OCI-LY3 (cell line): ENCODE data around the gene STARD13.

Experiments used
- H2AFZ ChIP-seq: fragments of 200-600, 300-600 bp; shearing (Covaris generic); 2 replicates; pipeline ENCODE4 v1.6.0; 2014; ENCODE audit warnings: antibody characterized with exemption, low read depth, low read length
- H3K27ac ChIP-seq: fragments of 200-600, 300-600 bp; sonication (generic); 2 replicates; pipeline ENCODE4 v1.5.1; 2014; ENCODE audit warnings: mild to moderate bottlenecking, low read length, moderate library complexity, mixed read lengths
- H3K27me3 ChIP-seq: fragments of 200-600, 300-600 bp; sonication (generic); 2 replicates; pipeline ENCODE4 v1.6.1; 2014; ENCODE audit warnings: low read depth, low read length, mixed read lengths
- H3K36me3 ChIP-seq: fragments of 200-600, 300-600 bp; sonication (generic); replicated peaks from 2 replicates; pipeline ENCODE3; 2014; ENCODE audit warnings: low read depth, low read length, mixed read lengths
- H3K4me1 ChIP-seq: fragments of 300-600, 200-600 bp; sonication (generic); 2 replicates; pipeline ENCODE4 v1.6.1; 2014; ENCODE audit warnings: low read length, mixed read lengths
- H3K4me2 ChIP-seq: fragments of 200-600, 300-600 bp; sonication (generic); 2 replicates; pipeline ENCODE4 v1.6.1; 2014; ENCODE audit warnings: low read length, mixed read lengths
- H3K4me3 ChIP-seq: fragments of 300-600, 200-600 bp; sonication (generic); 2 replicates; pipeline ENCODE4 v1.5.1; 2014; ENCODE audit warnings: antibody characterized with exemption, mild to moderate bottlenecking, low read length, moderate library complexity
- H3K79me2 ChIP-seq: fragments of 300-600, 200-600 bp; shearing (Covaris generic); 2 replicates; pipeline ENCODE4 v1.6.1; 2014; ENCODE audit warnings: mild to moderate bottlenecking, low read length, mixed read lengths
- H3K9ac ChIP-seq: fragments of 300-600, 200-600 bp; shearing (Covaris generic); 2 replicates; pipeline ENCODE4 v1.6.0; 2014; ENCODE audit warnings: mild to moderate bottlenecking, low read length, moderate library complexity
- H3K9me3 ChIP-seq: fragments of 200-600, 300-600 bp; shearing (Covaris generic); 2 replicates; pipeline ENCODE4 v1.6.1; 2014; ENCODE audit warnings: low read length, mixed read lengths; ENCODE audit not compliant: insufficient read depth
- H4K20me1 ChIP-seq: fragments of 200-600, 300-600 bp; sonication (generic); 2 replicates; pipeline ENCODE4 v1.6.1; 2016; ENCODE audit warnings: low read length, mixed read lengths; ENCODE audit not compliant: insufficient read depth
- CTCF ChIP-seq: fragments of 200-600, 300-600 bp; sonication (generic); IDR thresholded peaks from 2 replicates; pipeline ENCODE4 v1.5.1; 2014; ENCODE audit warnings: antibody characterized with exemption, low read length, low read depth
- EZH2phosphoT487 ChIP-seq: fragments of 200-600 bp; shearing (Covaris generic); IDR thresholded peaks from 2 replicates; pipeline ENCODE4 v1.6.1; 2018; ENCODE audit warnings: antibody characterized with exemption, mixed run types, low read depth

Gene STARD13

GRCh38 chr13:33285420-33286124 lies at the start of gene STARD13:
Gene STARD13 (minus strand): TSS chr13:33285755. CDS start chr13:33285638, 117 bp downstream.
- H3K9ac ChIP-seq: no peak within 1 kb of the TSS
- H3K4me1 ChIP-seq: no peaks in the 10 kb centered on the region
- H3K27ac ChIP-seq: no peak within 1 kb of the TSS
- no peak within 1 kb of the TSS for H2AFZ ChIP-seq
- H3K9me3 ChIP-seq: no peaks in the 10 kb centered on the region
- no peaks in the 10 kb centered on the region for H3K79me2 ChIP-seq
- no peak within 1 kb of the TSS for H3K4me2 ChIP-seq
- no peak within 1 kb of the TSS for H3K4me3 ChIP-seq
- H3K27me3 ChIP-seq: 0 out of 2 replicates have a peak, but pooled peaks cover 8% of the 10 kb centered on the region
- H3K36me3 ChIP-seq: no peaks in the 10 kb centered on the region
- H4K20me1 ChIP-seq: no peaks in the 10 kb centered on the region
- TF ChIP-seq CTCF (no peak), EZH2phosphoT487 (no peak)

- H4K20me1 ChIP-seq: no peaks in the 10 kb centered on the region
- H3K27me3 ChIP-seq: no peaks in the 10 kb centered on the region
- no peak overlapping the region for H3K4me3 ChIP-seq
- no peak overlapping the region for H3K27ac ChIP-seq
- H3K4me1 ChIP-seq: no peaks in the 10 kb centered on the region
- H3K4me2 ChIP-seq: no peak overlapping the region
- H3K9me3 ChIP-seq: no peaks in the 10 kb centered on the region
- H3K79me2 ChIP-seq: no peaks in the 10 kb centered on the region
- TF ChIP-seq EZH2phosphoT487 (no peak), CTCF (no peak)
- H3K36me3 ChIP-seq: no peaks in the 10 kb centered on the region
- no peak overlapping the region for H2AFZ ChIP-seq
- H3K9ac ChIP-seq: no peak overlapping the region
Measured at GRCh38 chr13:33334831-33335230, 49.3 kb upstream of the STARD13 start.

GRCh38 chr13:33331962-33332361 lies 46.4 kb upstream of the STARD13 start:
- Histone ChIP-seq H3K9ac (no peak overlapping the region), H3K4me1 (no peaks in the 10 kb centered on the region), H3K36me3 (no peaks in the 10 kb centered on the region), H3K9me3 (no peaks in the 10 kb centered on the region), H3K4me3 (no peak overlapping the region), H4K20me1 (no peaks in the 10 kb centered on the region), H3K27ac (no peak overlapping the region), H3K27me3 (no peaks in the 10 kb centered on the region), H2AFZ (no peak overlapping the region), H3K79me2 (no peaks in the 10 kb centered on the region), H3K4me2 (no peak overlapping the region)
- TF ChIP-seq EZH2phosphoT487 (no peak), CTCF (no peak)

- no peaks in the 10 kb centered on the region for H3K9me3 ChIP-seq
- H3K4me2 ChIP-seq: no peak overlapping the region
- no peak overlapping the region for H3K27ac ChIP-seq
- TF ChIP-seq EZH2phosphoT487: no peak
- TF ChIP-seq CTCF: no peak
- no peak overlapping the region for H2AFZ ChIP-seq
- no peaks in the 10 kb centered on the region for H3K27me3 ChIP-seq
- no peaks in the 10 kb centered on the region for H4K20me1 ChIP-seq
- no peaks in the 10 kb centered on the region for H3K4me1 ChIP-seq
- H3K9ac ChIP-seq: no peak overlapping the region
- H3K79me2 ChIP-seq: no peaks in the 10 kb centered on the region
- H3K4me3 ChIP-seq: no peak overlapping the region
- no peaks in the 10 kb centered on the region for H3K36me3 ChIP-seq
Measured at GRCh38 chr13:33330483-33330882, 44.9 kb upstream of the STARD13 start.
